Liver (tissue), 3 donors: ENCODE data around the gene CACNA1F.

Source experiments
- RAD21 ChIP-seq, 2 donors: IDR thresholded peaks; 2 replicates each; pipeline ENCODE4 v1.6.1; 2016; ENCODE audit warnings: antibody characterized with exemption in 2 of 2, mild to moderate bottlenecking in 2 of 2
- SP1 ChIP-seq: IDR thresholded peaks from 2 replicates; pipeline ENCODE4 v1.6.1; 2018; ENCODE audit warnings: antibody characterized with exemption, mild to moderate bottlenecking
- YY1 ChIP-seq: IDR thresholded peaks from 2 replicates; pipeline ENCODE4 v1.6.1; 2016; ENCODE audit warnings: antibody characterized with exemption, mild to moderate bottlenecking
- TF ChIP-seq, protein P1 (sequence below): fragments of 150-350 bp; IDR thresholded peaks from 2 replicates; pipeline ENCODE4 v1.5.1; 2017; ENCODE audit warnings: improper control_type of control experiment, low read depth, low read length; ENCODE audit not compliant: missing input control
- TF ChIP-seq, protein P2 (sequence below): IDR thresholded peaks from 2 replicates; pipeline ENCODE4 v1.6.1; 2016; ENCODE audit warnings: antibody characterized with exemption, mild to moderate bottlenecking
- TF ChIP-seq, protein P3 (sequence below): IDR thresholded peaks from 2 replicates; pipeline ENCODE4 v1.6.1; 2016; ENCODE audit warnings: antibody characterized with exemption
- TF ChIP-seq, protein P4 (sequence below): IDR thresholded peaks from 2 replicates; pipeline ENCODE4 v1.6.1; 2016; ENCODE audit warnings: antibody characterized with exemption
- donor health status: healthy.
- donor health status: healthy.

DNA sequence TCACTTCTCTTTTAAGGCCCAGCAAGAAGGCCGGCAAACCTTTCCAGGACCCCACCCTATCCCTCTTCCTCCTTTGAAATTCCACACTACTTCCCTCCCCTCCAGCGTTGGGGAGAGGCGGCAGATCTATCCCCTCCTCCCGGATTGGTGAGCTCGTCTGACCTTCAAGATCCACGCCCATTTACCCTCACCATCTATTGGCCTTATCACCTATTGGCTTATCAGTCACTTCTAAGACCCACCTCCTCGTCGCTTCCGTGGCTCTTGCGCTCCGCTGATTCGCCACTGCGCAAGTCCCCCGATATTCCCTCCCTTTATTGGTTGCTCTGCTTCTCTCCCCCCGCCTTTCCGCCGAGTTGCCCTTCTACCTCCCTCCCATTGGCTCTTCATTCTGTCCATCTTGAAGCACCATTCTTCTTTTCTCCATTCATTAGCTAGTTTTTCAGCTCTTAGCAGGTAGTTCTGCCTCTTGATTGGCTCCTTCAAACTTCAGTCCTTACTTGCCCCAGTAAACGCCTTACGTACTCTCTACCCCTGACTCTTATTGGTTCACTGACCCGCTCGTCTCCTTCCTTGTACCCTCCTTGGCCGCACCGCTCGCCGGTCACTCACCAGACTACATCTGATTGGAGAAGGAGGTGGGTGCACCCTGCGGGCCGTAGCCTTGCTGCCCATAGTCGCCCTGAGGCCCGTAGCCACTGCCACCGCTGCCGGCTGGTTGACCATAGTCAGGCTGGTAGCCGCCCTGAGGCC lies 42.1 kb downstream of the CACNA1F start:
- TF ChIP-seq, protein P1, sequence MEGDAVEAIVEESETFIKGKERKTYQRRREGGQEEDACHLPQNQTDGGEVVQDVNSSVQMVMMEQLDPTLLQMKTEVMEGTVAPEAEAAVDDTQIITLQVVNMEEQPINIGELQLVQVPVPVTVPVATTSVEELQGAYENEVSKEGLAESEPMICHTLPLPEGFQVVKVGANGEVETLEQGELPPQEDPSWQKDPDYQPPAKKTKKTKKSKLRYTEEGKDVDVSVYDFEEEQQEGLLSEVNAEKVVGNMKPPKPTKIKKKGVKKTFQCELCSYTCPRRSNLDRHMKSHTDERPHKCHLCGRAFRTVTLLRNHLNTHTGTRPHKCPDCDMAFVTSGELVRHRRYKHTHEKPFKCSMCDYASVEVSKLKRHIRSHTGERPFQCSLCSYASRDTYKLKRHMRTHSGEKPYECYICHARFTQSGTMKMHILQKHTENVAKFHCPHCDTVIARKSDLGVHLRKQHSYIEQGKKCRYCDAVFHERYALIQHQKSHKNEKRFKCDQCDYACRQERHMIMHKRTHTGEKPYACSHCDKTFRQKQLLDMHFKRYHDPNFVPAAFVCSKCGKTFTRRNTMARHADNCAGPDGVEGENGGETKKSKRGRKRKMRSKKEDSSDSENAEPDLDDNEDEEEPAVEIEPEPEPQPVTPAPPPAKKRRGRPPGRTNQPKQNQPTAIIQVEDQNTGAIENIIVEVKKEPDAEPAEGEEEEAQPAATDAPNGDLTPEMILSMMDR, result no peak
- TF ChIP-seq, protein P2, sequence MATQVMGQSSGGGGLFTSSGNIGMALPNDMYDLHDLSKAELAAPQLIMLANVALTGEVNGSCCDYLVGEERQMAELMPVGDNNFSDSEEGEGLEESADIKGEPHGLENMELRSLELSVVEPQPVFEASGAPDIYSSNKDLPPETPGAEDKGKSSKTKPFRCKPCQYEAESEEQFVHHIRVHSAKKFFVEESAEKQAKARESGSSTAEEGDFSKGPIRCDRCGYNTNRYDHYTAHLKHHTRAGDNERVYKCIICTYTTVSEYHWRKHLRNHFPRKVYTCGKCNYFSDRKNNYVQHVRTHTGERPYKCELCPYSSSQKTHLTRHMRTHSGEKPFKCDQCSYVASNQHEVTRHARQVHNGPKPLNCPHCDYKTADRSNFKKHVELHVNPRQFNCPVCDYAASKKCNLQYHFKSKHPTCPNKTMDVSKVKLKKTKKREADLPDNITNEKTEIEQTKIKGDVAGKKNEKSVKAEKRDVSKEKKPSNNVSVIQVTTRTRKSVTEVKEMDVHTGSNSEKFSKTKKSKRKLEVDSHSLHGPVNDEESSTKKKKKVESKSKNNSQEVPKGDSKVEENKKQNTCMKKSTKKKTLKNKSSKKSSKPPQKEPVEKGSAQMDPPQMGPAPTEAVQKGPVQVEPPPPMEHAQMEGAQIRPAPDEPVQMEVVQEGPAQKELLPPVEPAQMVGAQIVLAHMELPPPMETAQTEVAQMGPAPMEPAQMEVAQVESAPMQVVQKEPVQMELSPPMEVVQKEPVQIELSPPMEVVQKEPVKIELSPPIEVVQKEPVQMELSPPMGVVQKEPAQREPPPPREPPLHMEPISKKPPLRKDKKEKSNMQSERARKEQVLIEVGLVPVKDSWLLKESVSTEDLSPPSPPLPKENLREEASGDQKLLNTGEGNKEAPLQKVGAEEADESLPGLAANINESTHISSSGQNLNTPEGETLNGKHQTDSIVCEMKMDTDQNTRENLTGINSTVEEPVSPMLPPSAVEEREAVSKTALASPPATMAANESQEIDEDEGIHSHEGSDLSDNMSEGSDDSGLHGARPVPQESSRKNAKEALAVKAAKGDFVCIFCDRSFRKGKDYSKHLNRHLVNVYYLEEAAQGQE, result peak; percentile 68
- TF ChIP-seq, protein P3, sequence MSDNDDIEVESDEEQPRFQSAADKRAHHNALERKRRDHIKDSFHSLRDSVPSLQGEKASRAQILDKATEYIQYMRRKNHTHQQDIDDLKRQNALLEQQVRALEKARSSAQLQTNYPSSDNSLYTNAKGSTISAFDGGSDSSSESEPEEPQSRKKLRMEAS, result no peak
- peak; percentile 29 for TF ChIP-seq YY1
- TF ChIP-seq, protein P4, sequence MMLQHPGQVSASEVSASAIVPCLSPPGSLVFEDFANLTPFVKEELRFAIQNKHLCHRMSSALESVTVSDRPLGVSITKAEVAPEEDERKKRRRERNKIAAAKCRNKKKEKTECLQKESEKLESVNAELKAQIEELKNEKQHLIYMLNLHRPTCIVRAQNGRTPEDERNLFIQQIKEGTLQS, result no peak
- TF ChIP-seq RAD21 (IDR thresholded peaks at IDR 0.05), result peak in 1 of 2 donors; percentile 17
- TF ChIP-seq SP1, result peak; percentile 99
